Thoracic aorta (tissue), 2 donors: ENCODE data around the gene ZNF496. TPM values are rescaled to one million over a fixed set of nuclear protein-coding genes. Genes with fewer than 3 reads are reported as not detected.

Source experiments
- ATAC-seq: fragments of 150-250 bp; one replicate; pipeline ENCODE4 v1.8.0; 2017; ENCODE audit warnings: low read depth; ENCODE audit not compliant: insufficient number of reproducible peaks, low FRiP score
- DNase-seq: peaks from one replicate; pipeline ENCODE4 v3.0.0-alpha.2; 2020; ENCODE audit warnings: low spot score
- H3K27ac ChIP-seq, 2 donors: fragments of 200-600 bp; sonication (generic); 1 replicate in 1 of 2; 2 replicates in 1 of 2; pipeline ENCODE4 v1.5.1; 2016; ENCODE audit warnings: mild to moderate bottlenecking in 2 of 2, moderate library complexity in 2 of 2
- H3K27me3 ChIP-seq: fragments of 200-600 bp; sonication (generic); replicated peaks from 2 replicates; pipeline ENCODE4 v1.6.0; 2016; ENCODE audit warnings: mild to moderate bottlenecking; ENCODE audit not compliant: insufficient read depth
- H3K36me3 ChIP-seq: fragments of 200-600 bp; sonication (generic); one replicate; pipeline ENCODE4 v1.5.1; 2016
- H3K4me1 ChIP-seq, 2 donors: fragments of 200-600 bp; sonication (generic); 1 replicate in 1 of 2; 2 replicates in 1 of 2; pipeline versions ENCODE4 v1.5.1 to v1.6.0; 2016; ENCODE audit warnings: low read depth in 2 of 2, mild to moderate bottlenecking in 1 of 2; ENCODE audit not compliant: control insufficient read depth in 1 of 2
- H3K4me3 ChIP-seq: fragments of 200-600 bp; sonication (generic); 2 replicates; pipeline ENCODE4 v1.5.1; 2016; ENCODE audit warnings: mild to moderate bottlenecking
- H3K9me3 ChIP-seq: fragments of 200-600 bp; sonication (generic); 2 replicates; pipeline ENCODE4 v1.5.1; 2016
- CTCF ChIP-seq: fragments of 200-600 bp; sonication (generic); IDR thresholded peaks from one replicate; pipeline ENCODE4 v1.5.1; 2019; ENCODE audit warnings: antibody characterized with exemption
- total RNA-seq, 2 donors: library from RNA; depleted of rRNA; stranded (reverse); fragments of >200 nt; gene quantifications; one replicate each; pipeline versions ENCODE4 v1.1.0 to v1.2.3, GENCODE V29; 2016

ZNF496 gene
- total RNA-seq, 2 donors from 2014 or later = 37.0 to 55.4 TPM

- Histone ChIP-seq H3K9me3 (no peaks in the 10 kb centered on the region), H3K4me3 (peak overlapping the region; percentile 62), H3K36me3 (no peaks in the 10 kb centered on the region), H3K4me1 (peaks cover 0 to 4% of the 10 kb centered on the region in 2 donors), H3K27ac (no peak overlapping the region), H3K27me3 (no peaks in the 10 kb centered on the region)
- ATAC-seq (no peak), DNase-seq (no peak)
- TF ChIP-seq CTCF = peak; percentile 44
Observed at GRCh38 chr1:247373721-247374141, 42.1 kb upstream of the ZNF496 start.

GRCh38 chr1:247371801-247372259, 40.2 kb upstream of the ZNF496 start:
- Histone ChIP-seq H3K4me1 (peaks cover 3 to 15% of the 10 kb centered on the region in 2 donors), H3K27ac (no peak overlapping the region), H3K9me3 (no peaks in the 10 kb centered on the region), H3K27me3 (no peaks in the 10 kb centered on the region), H3K36me3 (no peaks in the 10 kb centered on the region), H3K4me3 (no peak overlapping the region)
- ATAC-seq (no peak), DNase-seq (no peak)
- no peak for TF ChIP-seq CTCF

- H3K27ac ChIP-seq = no peak overlapping the region
- DNase-seq = no peak
- TF ChIP-seq CTCF = no peak
- no peaks in the 10 kb centered on the region for H3K36me3 ChIP-seq
- ATAC-seq = no peak
- no peaks in the 10 kb centered on the region for H3K27me3 ChIP-seq
- peaks cover 3 to 15% of the 10 kb centered on the region in 2 donors for H3K4me1 ChIP-seq
- no peak overlapping the region for H3K4me3 ChIP-seq
- no peaks in the 10 kb centered on the region for H3K9me3 ChIP-seq
Observed at GRCh38 chr1:247370786-247371732, 39.4 kb upstream of the ZNF496 start.

GRCh38 chr1:247368490-247369145, 37.0 kb upstream of the ZNF496 start:
- no peak for ATAC-seq

More at GRCh38 chr1:247368490-247369145, 37.0 kb upstream of the ZNF496 start:
- no peak for TF ChIP-seq CTCF
- H3K27ac ChIP-seq = no peak overlapping the region
- DNase-seq = no peak
- H3K27me3 ChIP-seq = no peaks in the 10 kb centered on the region
- no peaks in the 10 kb centered on the region for H3K36me3 ChIP-seq
- no peak overlapping the region for H3K4me3 ChIP-seq
- H3K9me3 ChIP-seq = no peaks in the 10 kb centered on the region
- peaks cover 3 to 12% of the 10 kb centered on the region in 2 donors for H3K4me1 ChIP-seq
